ENCODE results near the gene SLC35F1.
"Not testable (repeated sequence)": the region's sequence is repeated elsewhere in the genome, so short reads cannot be mapped to it uniquely, and the experiment has no call there.

The SLC35F1 gene

GRCh38 chr6:117906958-117907600 lies at the start of gene SLC35F1:
TSS of gene SLC35F1 (plus strand) at chr6:117907264.
- DNase-seq, result peak; percentile 8

GRCh38 chr6:117858601-117859000 lies 48.5 kb upstream of the SLC35F1 start:
- DNase-seq, result not testable (repeated sequence)

GRCh38 chr6:117861545-117861944 lies 45.5 kb upstream of the SLC35F1 start:
- no peak for DNase-seq

- no peak for DNase-seq
These were observed 40.5 kb upstream of the SLC35F1 start for GRCh38 chr6:117866561-117866960.

GRCh38 chr6:117870486-117871242 lies 36.4 kb upstream of the SLC35F1 start:
- DNase-seq, result no peak

- no peak for DNase-seq
These were observed 26.2 kb upstream of the SLC35F1 start for GRCh38 chr6:117880824-117881223.

- DNase-seq, result no peak
These were observed 16.9 kb upstream of the SLC35F1 start for GRCh38 chr6:117890172-117890571.

- no peak for DNase-seq
These were observed 532 bp upstream of the SLC35F1 start for GRCh38 chr6:117906507-117906957.

GRCh38 chr6:117907601-117908245 lies 659 bp downstream of the SLC35F1 start:
- no peak for DNase-seq

GRCh38 chr6:117908246-117909068 lies 1.4 kb downstream of the SLC35F1 start:
- no peak for DNase-seq

GRCh38 chr6:117909638-117910037 lies 2.6 kb downstream of the SLC35F1 start:
- DNase-seq, result no peak

GRCh38 chr6:117910549-117910948 lies 3.5 kb downstream of the SLC35F1 start:
- DNase-seq, result no peak

GRCh38 chr6:117911150-117911549 lies 4.1 kb downstream of the SLC35F1 start:
- no peak for DNase-seq

GRCh38 chr6:117911660-117912059 lies 4.6 kb downstream of the SLC35F1 start:
- DNase-seq, result no peak

- no peak for DNase-seq
These were observed 8.8 kb downstream of the SLC35F1 start for GRCh38 chr6:117915846-117916245.

GRCh38 chr6:117916483-117916882 lies 9.4 kb downstream of the SLC35F1 start:
- no peak for DNase-seq

- no peak for DNase-seq
These were observed 10.1 kb downstream of the SLC35F1 start for GRCh38 chr6:117917176-117917575.

- DNase-seq, result no peak
These were observed 11.4 kb downstream of the SLC35F1 start for GRCh38 chr6:117918454-117918853.

GRCh38 chr6:117919275-117919674 lies 12.2 kb downstream of the SLC35F1 start:
- no peak for DNase-seq

- DNase-seq, result no peak
These were observed 13.0 kb downstream of the SLC35F1 start for GRCh38 chr6:117919775-117920729.

GRCh38 chr6:117924690-117925089 lies 17.6 kb downstream of the SLC35F1 start:
- no peak for DNase-seq

GRCh38 chr6:117927866-117928265 lies 20.8 kb downstream of the SLC35F1 start:
- DNase-seq, result no peak

Data from fibroblast of skin of right biceps (primary cell).